K562 (cell line): Measurements from ENCODE around the gene CCDC195. TPM values are rescaled to one million over a fixed set of nuclear protein-coding genes. Genes with fewer than 3 reads are reported as not detected.

Experiments used
- ATAC-seq: fragments of 200-7000 bp; cut with Tn5 transposase; 3 replicates; pipeline ENCODE4 v1.9.1; 2020; ENCODE audit warnings: moderate library complexity
- BruUV-seq: library from RNA; stranded (reverse); fragments of 400-500 nt; replicated peaks from 2 replicates; lab custom pipeline; 2021; lab: Mats Ljungman, UMichigan
- CTCF ChIA-PET: fragments of 300-600 bp; formaldehyde crosslinking; extraction: SDS; loops from one replicate; lab custom pipeline; 2021; ENCODE audit warnings: low intra/inter-chr PET ratio; lab: Yijun Ruan, JAX
- POLR2A ChIA-PET: fragments of 300-600, 350-650 bp; sonication (Branson Sonifier 250); formaldehyde crosslinking; extraction: SDS; loops from one replicate; lab custom pipeline; 2021; ENCODE audit warnings: antibody characterized with exemption, inconsistent platforms; lab: Yijun Ruan, JAX
- DNase-seq, 4 experiments: peaks; one replicate each; pipeline versions ENCODE4 v3.0.0 to v3.0.0-alpha.2; 2011 to 2018; ENCODE audit warnings: low spot score in 3 of 4, mixed read lengths in 3 of 4; ENCODE audit errors: extremely low read depth in 1 of 4
- FAIRE-seq: peaks from 2 replicates; lab custom pipeline; 2011; peaks lifted over from hg19 to GRCh38; lab: Jason Lieb, UNC
- H2AFZ ChIP-seq: 2 replicates; pipeline ENCODE4 v1.6.0; 2011; ENCODE audit warnings: low read depth, low read length, control low read depth, inconsistent platforms
- H3K27ac ChIP-seq: fragments of 200-600 bp; 3 replicates; pipeline ENCODE4 v1.8.0; 2011; ENCODE audit warnings: low read depth, mild to moderate bottlenecking, control low read depth, inconsistent platforms, low read length, moderate library complexity, mixed read lengths; ENCODE audit errors: extremely low read depth
- H3K27me3 ChIP-seq, 2 experiments: fragments of 300-600 bp in 1 of 2; 2 replicates in 1 of 2; 3 replicates in 1 of 2; pipeline versions ENCODE4 v1.6.0 to v1.8.0; 2011; ENCODE audit warnings: inconsistent platforms in 2 of 2, low read length in 2 of 2, mild to moderate bottlenecking in 1 of 2, mixed read lengths in 1 of 2, moderate library complexity in 1 of 2; ENCODE audit not compliant: control insufficient read depth in 2 of 2, insufficient read depth in 2 of 2
- H3K36me3 ChIP-seq: fragments of 300-600 bp; 3 replicates; pipeline ENCODE4 v1.8.0; 2011; ENCODE audit warnings: mild to moderate bottlenecking, low read length, inconsistent platforms; ENCODE audit not compliant: control insufficient read depth, insufficient read depth
- H3K4me1 ChIP-seq, 2 experiments: fragments of 200-600 bp in 1 of 2; replicated peaks in 1 of 2; 2 replicates in 1 of 2; 3 replicates in 1 of 2; pipeline versions ENCODE4 v1.5.1 to v1.8.0; 2011; ENCODE audit warnings: inconsistent platforms in 2 of 2, low read length in 2 of 2, mild to moderate bottlenecking in 1 of 2, mixed read lengths in 1 of 2, moderate library complexity in 1 of 2; ENCODE audit not compliant: control insufficient read depth in 2 of 2, insufficient read depth in 2 of 2
- H3K4me2 ChIP-seq: 2 replicates; pipeline ENCODE4 v1.6.1; 2011; ENCODE audit warnings: low read length, control low read depth, inconsistent platforms, mixed read lengths; ENCODE audit not compliant: insufficient read depth
- H3K4me3 ChIP-seq: fragments of 200-600 bp; sonication (generic), shearing (Covaris generic); 2 replicates; pipeline ENCODE4 v1.5.1; 2016; ENCODE audit warnings: control low read depth, inconsistent platforms
- H3K79me2 ChIP-seq: fragments of 200-600 bp; 3 replicates; pipeline ENCODE4 v1.8.0; 2011; ENCODE audit warnings: low read length, inconsistent platforms; ENCODE audit not compliant: control insufficient read depth, insufficient read depth
- H3K9ac ChIP-seq, 2 experiments: 2 replicates each; pipeline versions ENCODE4 v1.6.0 to v1.6.1; 2011; ENCODE audit warnings: low read depth in 2 of 2, low read length in 2 of 2, control low read depth in 1 of 2, inconsistent platforms in 1 of 2, mild to moderate bottlenecking in 1 of 2, mixed read lengths in 1 of 2; ENCODE audit not compliant: insufficient read depth in 1 of 2
- H3K9me1 ChIP-seq: one replicate; pipeline ENCODE4 v1.6.0; 2011; ENCODE audit warnings: inconsistent platforms, mild to moderate bottlenecking, low read length, moderate library complexity; ENCODE audit not compliant: control insufficient read depth, insufficient read depth
- H3K9me3 ChIP-seq: replicated peaks from 2 replicates; pipeline ENCODE4 v1.5.1; 2011; ENCODE audit warnings: low read depth, low read length, inconsistent platforms; ENCODE audit not compliant: control insufficient read depth, insufficient read depth
- H4K20me1 ChIP-seq: replicated peaks from 2 replicates; pipeline ENCODE4 v1.6.1; 2011; ENCODE audit warnings: low read length, inconsistent platforms, mixed read lengths; ENCODE audit not compliant: control insufficient read depth, insufficient read depth
- ARID3A ChIP-seq: IDR thresholded peaks from 2 replicates; pipeline ENCODE4 v1.6.1; 2012; ENCODE audit warnings: low read depth, low read length, improper control_type of control experiment, borderline replicate concordance
- CCAR2 ChIP-seq: fragments of 200-400 bp; formaldehyde crosslinking; IDR thresholded peaks from 2 replicates; pipeline ENCODE4 v1.6.1; 2017; ENCODE audit warnings: mild to moderate bottlenecking, low read depth, low read length
- DEAF1 ChIP-seq: fragments of 450-650 bp; formaldehyde crosslinking; IDR thresholded peaks from 2 replicates; pipeline ENCODE4 v1.4.0; 2020; ENCODE audit warnings: mild to moderate bottlenecking, moderate library complexity
- FUS ChIP-seq: fragments of 200-400 bp; formaldehyde crosslinking; optimal IDR thresholded peaks from 2 replicates; pipeline ENCODE3; 2017; ENCODE audit warnings: low read depth, low read length
- GATAD2A ChIP-seq: fragments of 450-650 bp; IDR thresholded peaks from 2 replicates; pipeline ENCODE4 v1.6.1; 2017
- MLLT1 ChIP-seq, 2 experiments: fragments of 450-650 bp; IDR thresholded peaks; 2 replicates each; pipeline ENCODE4 v1.6.1; 2016
- MTF1 ChIP-seq: fragments of 250-450 bp; sonication (Bioruptor Pico); IDR thresholded peaks from 2 replicates; pipeline ENCODE4 v1.9.0; 2021; ENCODE audit warnings: moderate library complexity, mild to moderate bottlenecking, inconsistent platforms, borderline replicate concordance
- NRF1 ChIP-seq, 2 experiments: fragments of 450-650 bp; IDR thresholded peaks in 1 of 2; conservative IDR thresholded peaks in 1 of 2; 2 replicates each; pipeline ENCODE4 v1.6.1; 2014; ENCODE audit warnings: mild to moderate bottlenecking in 2 of 2
- THRA ChIP-seq: fragments of 450-650 bp; IDR thresholded peaks from 2 replicates; pipeline ENCODE4 v1.6.1; 2017; ENCODE audit warnings: mild to moderate bottlenecking, moderate library complexity
- XRCC3 ChIP-seq: fragments of 450-650 bp; IDR thresholded peaks from 2 replicates; pipeline ENCODE4 v1.6.1; 2017; ENCODE audit warnings: mild to moderate bottlenecking, moderate library complexity
- ZNF24 ChIP-seq: fragments of 450-650 bp; IDR thresholded peaks from 2 replicates; pipeline ENCODE4 v1.6.1; 2016
- WGBS: fragments of 100-300 bp; shearing (Covaris generic); methylation state at CpG from one replicate; pipeline ENCODE4 v1.1.6; 2016; ENCODE audit warnings: low coverage, mixed read lengths; ENCODE audit not compliant: insufficient coverage; ENCODE audit errors: missing lambda C conversion rate; 5-methylcytosine and 5-hydroxymethylcytosine counted together
- in situ Hi-C: fragments of 300-500 bp; cut with MboI; formaldehyde crosslinking; loops from 4 replicates; pipeline ENCODE4 v1.15.0; 2018; ENCODE audit warnings: inconsistent platforms, mixed read lengths
- intact Hi-C: fragments of 100-400 bp; cut with micrococcal nuclease; formaldehyde crosslinking; loops from 2 replicates; pipeline ENCODE4 v1.14.2; 2022
- polyA plus RNA-seq, 8 experiments: library from polyadenylated mRNA; depleted of rRNA in 4 of 8; stranded (reverse) in 5 of 8; unstranded in 3 of 8; fragments of >200 nt; fragmentation: Nextera tagmentation in 2 of 8; fragmentation: Illumina TruSeq in 1 of 8; extraction: Ambion mirVana in 2 of 8; extraction: Trizol in 1 of 8; gene quantifications; 2 replicates each; pipeline versions ENCODE4 v1.2.1 to v1.2.3, GENCODE V29; 2011 to 2014; ENCODE audit warnings: inconsistent platforms in 1 of 8, missing spikeins in 1 of 8
- total RNA-seq, 7 experiments: library from RNA; depleted of rRNA in 6 of 7; stranded (reverse); fragments of >200 nt in 6 of 7; fragmentation: Illumina TruSeq in 2 of 7; extraction: Trizol in 2 of 7; gene quantifications; 2 replicates each; pipeline versions ENCODE4 v1.2.1 to v1.2.3, GENCODE V29; 2011 to 2021; ENCODE audit warnings: low replicate concordance in 1 of 7

Gene CCDC195
- total and polyA plus RNA-seq, 9 of the 15 experiments (the other 6 are each of a cell fraction or from before 2014, with no cell fraction given), result not detected

GRCh38 chr2:224689539-224689938, 26.6 kb downstream of the CCDC195 start (continued):
- TF ChIP-seq ARID3A, result no peak
- TF ChIP-seq MTF1, result no peak
- no peak for TF ChIP-seq NRF1 (conservative IDR thresholded peaks at IDR 0.05 in 1 of 2, IDR thresholded peaks at IDR 0.05 in 1 of 2)
- no peak for TF ChIP-seq FUS

- no peak for FAIRE-seq
- in situ Hi-C loops (no loop called here), intact Hi-C loops (no loop called here)
These were observed 27.2 kb downstream of the CCDC195 start for GRCh38 chr2:224688997-224689396.

More at GRCh38 chr2:224688997-224689396, 27.2 kb downstream of the CCDC195 start:
- Histone ChIP-seq H3K9me3 (no peaks in the 10 kb centered on the region), H3K9me1 (no peaks in the 10 kb centered on the region), H3K79me2 (no peaks in the 10 kb centered on the region), H4K20me1 (no peaks in the 10 kb centered on the region), H3K27ac (no peak overlapping the region), H3K36me3 (no peaks in the 10 kb centered on the region), H3K4me2 (no peak overlapping the region), H3K27me3 (no peaks in the 10 kb centered on the region), H2AFZ (no peak overlapping the region), H3K4me1 (no peaks in the 10 kb centered on the region), H3K9ac (no peak overlapping the region), H3K4me3 (no peak overlapping the region)
- TF ChIP-seq ZNF24 (no peak), GATAD2A (no peak), CCAR2 (no peak), XRCC3 (no peak), DEAF1 (CRISPR knock-in tag) (no peak), MLLT1 (IDR thresholded peaks at IDR 0.05) (no peak), THRA (no peak)
- ChIA-PET CTCF (no interaction called here), POLR2A (no interaction called here)
- no TSS peak for BruUV-seq
- DNase-seq, result no peak
- 0% methylated on average over 1 of the region's 2 CpGs for WGBS
- no peak for ATAC-seq
